Keratinocyte (primary cell): Measurements from ENCODE around the gene MAB21L3.

Experiments used
- EZH2 ChIP-seq: IDR thresholded peaks from one replicate; pipeline ENCODE4 v1.6.1; 2012; ENCODE audit warnings: inconsistent platforms, mild to moderate bottlenecking, low read length, moderate library complexity
- TF ChIP-seq, protein P1 (sequence below), 3 experiments: IDR thresholded peaks in 1 of 3; conservative IDR thresholded peaks in 1 of 3; optimal IDR thresholded peaks in 1 of 3; 2 replicates in 2 of 3; 3 replicates in 1 of 3; pipeline versions ENCODE3 to v1.5.1; 2011; ENCODE audit warnings: low read length in 3 of 3, mild to moderate bottlenecking in 3 of 3, moderate library complexity in 2 of 3, control low read depth in 1 of 3, inconsistent platforms in 1 of 3; ENCODE audit not compliant: insufficient read depth in 2 of 3; ENCODE audit errors: extremely low read depth in 1 of 3

- TF ChIP-seq, protein P1, sequence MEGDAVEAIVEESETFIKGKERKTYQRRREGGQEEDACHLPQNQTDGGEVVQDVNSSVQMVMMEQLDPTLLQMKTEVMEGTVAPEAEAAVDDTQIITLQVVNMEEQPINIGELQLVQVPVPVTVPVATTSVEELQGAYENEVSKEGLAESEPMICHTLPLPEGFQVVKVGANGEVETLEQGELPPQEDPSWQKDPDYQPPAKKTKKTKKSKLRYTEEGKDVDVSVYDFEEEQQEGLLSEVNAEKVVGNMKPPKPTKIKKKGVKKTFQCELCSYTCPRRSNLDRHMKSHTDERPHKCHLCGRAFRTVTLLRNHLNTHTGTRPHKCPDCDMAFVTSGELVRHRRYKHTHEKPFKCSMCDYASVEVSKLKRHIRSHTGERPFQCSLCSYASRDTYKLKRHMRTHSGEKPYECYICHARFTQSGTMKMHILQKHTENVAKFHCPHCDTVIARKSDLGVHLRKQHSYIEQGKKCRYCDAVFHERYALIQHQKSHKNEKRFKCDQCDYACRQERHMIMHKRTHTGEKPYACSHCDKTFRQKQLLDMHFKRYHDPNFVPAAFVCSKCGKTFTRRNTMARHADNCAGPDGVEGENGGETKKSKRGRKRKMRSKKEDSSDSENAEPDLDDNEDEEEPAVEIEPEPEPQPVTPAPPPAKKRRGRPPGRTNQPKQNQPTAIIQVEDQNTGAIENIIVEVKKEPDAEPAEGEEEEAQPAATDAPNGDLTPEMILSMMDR (optimal IDR thresholded peaks at IDR 0.05 in 1 of 3, IDR thresholded peaks at IDR 0.05 in 1 of 3, conservative IDR thresholded peaks at IDR 0.05 in 1 of 3; ENCODE audit: extremely low read depth in 1 of 3, insufficient read depth in 2 of 3, low read length in 3 of 3) = no peak
- TF ChIP-seq EZH2 = no peak
Observed at GRCh38 chr1:116106646-116107045, 4.6 kb upstream of the MAB21L3 start.
